SK-N-MC (cell line): ENCODE data around the gene DDX1.

Experiments used
- EZH2 ChIP-seq: fragments of 200-600 bp; sonication (generic); IDR thresholded peaks from one replicate; pipeline ENCODE4 v1.6.1; 2017; ENCODE audit warnings: antibody characterized with exemption
- POLR2AphosphoS5 ChIP-seq: IDR thresholded peaks from 2 replicates; pipeline ENCODE4 v1.6.1; 2012; ENCODE audit warnings: mild to moderate bottlenecking, low read depth, low read length, borderline replicate concordance

GRCh38 chr2:15580451-15580850 lies 11.2 kb upstream of the DDX1 start:
- no peak for TF ChIP-seq POLR2AphosphoS5
- TF ChIP-seq EZH2, result no peak
